IgD-negative memory B cell (primary cell): ENCODE results near the gene ZNF750. TPM values are rescaled to one million over a fixed set of nuclear protein-coding genes. Genes with fewer than 3 reads are reported as not detected.

Source experiments
- H3K27ac Mint-ChIP-seq, 3 donors: one replicate each; pipeline ENCODE4 v1.8.0; 2020 to 2022; ENCODE audit warnings: mild to moderate bottlenecking in 3 of 3, mixed read lengths in 3 of 3, moderate library complexity in 1 of 3
- H3K27me3 Mint-ChIP-seq: one replicate; pipeline ENCODE4 v1.8.0; 2021; ENCODE audit warnings: mixed read lengths
- H3K36me3 Mint-ChIP-seq: one replicate; pipeline ENCODE4 v1.8.0; 2020; ENCODE audit warnings: mild to moderate bottlenecking, mixed read lengths
- H3K4me1 Mint-ChIP-seq, 3 donors: one replicate each; pipeline ENCODE4 v1.8.0; 2020 to 2022; ENCODE audit warnings: mixed read lengths in 3 of 3, mild to moderate bottlenecking in 1 of 3
- H3K4me3 Mint-ChIP-seq, 4 donors: one replicate each; pipeline ENCODE4 v1.8.0; 2020 to 2022; ENCODE audit warnings: mild to moderate bottlenecking in 4 of 4, mixed read lengths in 4 of 4, moderate library complexity in 3 of 4
- H3K9me3 Mint-ChIP-seq, 3 donors: one replicate each; pipeline ENCODE4 v1.8.0; 2020 to 2021; ENCODE audit warnings: mixed read lengths in 3 of 3, mild to moderate bottlenecking in 1 of 3
- polyA plus RNA-seq: library from polyadenylated mRNA; unstranded; fragments of 300-500 nt; fragmentation: Illumina TruSeq; gene quantifications from one replicate; pipeline ENCODE4 v1.2.3, GENCODE V29; 2021

ZNF750 gene
- polyA plus RNA-seq, 1 donor from 2014 or later, result not detected

DNA sequence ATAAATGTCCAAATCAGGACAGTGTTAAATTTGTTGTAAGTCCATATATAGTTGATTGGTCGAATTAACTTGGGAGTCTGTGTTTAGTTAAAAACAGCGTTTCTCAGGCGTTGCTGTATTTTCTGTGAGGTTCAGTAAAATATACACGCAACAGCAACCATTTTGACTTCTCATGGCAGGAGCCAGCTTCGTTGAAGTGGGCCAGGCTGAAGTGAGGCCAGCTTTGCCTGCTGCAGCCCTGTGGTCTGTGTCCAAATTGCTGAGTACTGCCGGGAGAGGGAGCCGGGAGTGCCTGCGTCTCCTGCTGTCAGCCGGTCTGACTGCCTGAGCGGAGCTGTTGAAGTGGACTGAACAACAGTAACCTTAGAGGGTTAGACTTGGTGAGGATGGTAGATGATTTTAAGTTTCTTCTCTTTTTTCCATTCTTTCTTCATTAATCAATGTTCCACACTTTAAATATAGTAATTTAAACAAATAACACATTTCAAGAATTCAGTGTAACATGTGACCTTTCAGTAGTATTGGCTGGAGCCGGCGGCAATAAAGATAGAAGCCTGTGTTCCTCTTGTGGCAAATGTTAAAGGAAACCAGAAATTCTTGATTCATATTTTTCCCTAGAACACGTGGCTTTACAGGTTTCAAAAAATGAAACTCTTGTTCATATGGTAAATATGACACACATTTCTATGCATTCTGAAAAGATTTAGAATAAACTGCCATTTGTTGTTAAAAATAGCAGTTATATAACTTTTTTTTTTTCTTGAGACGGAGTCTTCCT lies 37.0 kb upstream of the ZNF750 start:
- no peaks in the 10 kb centered on the region for H3K9me3 Mint-ChIP-seq
- H3K27me3 Mint-ChIP-seq, result no peaks in the 10 kb centered on the region
- peaks cover 5% of the 10 kb centered on the region for H3K36me3 Mint-ChIP-seq
- H3K4me1 Mint-ChIP-seq, result peaks cover 13 to 17% (median 14%) of the 10 kb centered on the region in 3 donors
- no peak overlapping the region for H3K4me3 Mint-ChIP-seq
- no peak overlapping the region for H3K27ac Mint-ChIP-seq

- Mint-ChIP-seq H3K36me3 (peaks cover 5% of the 10 kb centered on the region), H3K27me3 (no peaks in the 10 kb centered on the region), H3K4me3 (no peak overlapping the region), H3K9me3 (no peaks in the 10 kb centered on the region), H3K27ac (no peak overlapping the region), H3K4me1 (peaks cover 15 to 19% (median 17%) of the 10 kb centered on the region in 3 donors)
Measured at GRCh38 chr17:82876149-82876548, 36.3 kb upstream of the ZNF750 start.

GRCh38 chr17:82875407-82875856 lies 35.6 kb upstream of the ZNF750 start:
- Mint-ChIP-seq H3K4me1 (peaks cover 22 to 25% (median 22%) of the 10 kb centered on the region in 3 donors), H3K4me3 (no peak overlapping the region), H3K9me3 (no peaks in the 10 kb centered on the region), H3K27me3 (peaks cover 3% of the 10 kb centered on the region), H3K36me3 (peaks cover 8% of the 10 kb centered on the region), H3K27ac (no peak overlapping the region)

- Mint-ChIP-seq H3K27me3 (peaks cover 7% of the 10 kb centered on the region), H3K9me3 (no peaks in the 10 kb centered on the region), H3K4me1 (peaks cover 25 to 29% (median 27%) of the 10 kb centered on the region in 3 donors), H3K4me3 (no peak overlapping the region), H3K27ac (peak overlapping the region in 2 of 3 donors; percentile 83 to 96), H3K36me3 (peaks cover 4% of the 10 kb centered on the region)
Measured at GRCh38 chr17:82874011-82874835, 34.4 kb upstream of the ZNF750 start.

DNA sequence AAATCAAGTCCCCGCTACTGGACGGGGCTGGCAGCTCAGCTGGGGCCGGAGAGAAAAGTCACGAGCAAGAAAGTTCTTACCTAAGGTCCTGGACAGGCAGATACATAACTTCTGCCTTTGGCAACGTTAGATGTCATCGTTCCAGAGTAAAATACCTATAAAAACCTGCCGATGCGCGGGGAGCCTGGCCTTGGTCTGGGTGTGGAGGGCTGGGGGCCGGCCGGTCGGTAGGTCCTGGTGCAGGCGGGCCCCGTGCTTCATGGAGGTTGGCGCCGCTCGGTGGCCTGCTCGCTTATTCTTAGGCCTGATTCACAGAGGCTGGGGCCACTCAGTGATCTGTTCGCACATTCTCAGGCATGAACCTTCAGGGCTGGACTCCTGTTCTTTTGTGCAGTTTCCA lies 33.7 kb upstream of the ZNF750 start:
- H3K4me3 Mint-ChIP-seq, result peak overlapping the region in 1 of 4 donors; percentile 52
- peaks cover 3% of the 10 kb centered on the region for H3K36me3 Mint-ChIP-seq
- H3K27me3 Mint-ChIP-seq, result peaks cover 7% of the 10 kb centered on the region
- H3K4me1 Mint-ChIP-seq, result peaks cover 26 to 32% (median 27%) of the 10 kb centered on the region in 3 donors
- no peaks in the 10 kb centered on the region for H3K9me3 Mint-ChIP-seq
- peak overlapping the region in 2 of 3 donors; percentile 83 to 96 for H3K27ac Mint-ChIP-seq

- Mint-ChIP-seq H3K9me3 (no peaks in the 10 kb centered on the region), H3K36me3 (peaks cover 3% of the 10 kb centered on the region), H3K27me3 (peaks cover 7% of the 10 kb centered on the region), H3K4me1 (peaks cover 26 to 32% (median 27%) of the 10 kb centered on the region in 3 donors), H3K4me3 (peak overlapping the region; percentile 34 to 63 (median 50)), H3K27ac (peak overlapping the region in 2 of 3 donors; percentile 83 to 96)
Measured at GRCh38 chr17:82872591-82873520, 33.0 kb upstream of the ZNF750 start.

- H3K27ac Mint-ChIP-seq, result peak overlapping the region in 2 of 3 donors; percentile 83 to 96
- H3K27me3 Mint-ChIP-seq, result peaks cover 7% of the 10 kb centered on the region
- H3K9me3 Mint-ChIP-seq, result no peaks in the 10 kb centered on the region
- peak overlapping the region; percentile 31 to 90 (median 42) for H3K4me3 Mint-ChIP-seq
- peaks cover 3% of the 10 kb centered on the region for H3K36me3 Mint-ChIP-seq
- H3K4me1 Mint-ChIP-seq, result peaks cover 26 to 32% (median 27%) of the 10 kb centered on the region in 3 donors
Measured at GRCh38 chr17:82871776-82872561, 32.1 kb upstream of the ZNF750 start.

GRCh38 chr17:82871056-82871775 lies 31.4 kb upstream of the ZNF750 start:
- Mint-ChIP-seq H3K27ac (peak overlapping the region; percentile 83 to 96 (median 84)), H3K36me3 (peaks cover 3% of the 10 kb centered on the region), H3K4me1 (peaks cover 27 to 32% (median 27%) of the 10 kb centered on the region in 3 donors), H3K4me3 (peak overlapping the region; percentile 54 to 90 (median 78)), H3K27me3 (peaks cover 7% of the 10 kb centered on the region), H3K9me3 (no peaks in the 10 kb centered on the region)

- Mint-ChIP-seq H3K27ac (peak overlapping the region; percentile 83 to 96 (median 84)), H3K4me3 (peak overlapping the region; percentile 54 to 90 (median 78)), H3K4me1 (peaks cover 32 to 38% (median 33%) of the 10 kb centered on the region in 3 donors), H3K27me3 (peaks cover 7% of the 10 kb centered on the region), H3K36me3 (peaks cover 3% of the 10 kb centered on the region), H3K9me3 (no peaks in the 10 kb centered on the region)
Measured at GRCh38 chr17:82870541-82870940, 30.7 kb upstream of the ZNF750 start.

DNA sequence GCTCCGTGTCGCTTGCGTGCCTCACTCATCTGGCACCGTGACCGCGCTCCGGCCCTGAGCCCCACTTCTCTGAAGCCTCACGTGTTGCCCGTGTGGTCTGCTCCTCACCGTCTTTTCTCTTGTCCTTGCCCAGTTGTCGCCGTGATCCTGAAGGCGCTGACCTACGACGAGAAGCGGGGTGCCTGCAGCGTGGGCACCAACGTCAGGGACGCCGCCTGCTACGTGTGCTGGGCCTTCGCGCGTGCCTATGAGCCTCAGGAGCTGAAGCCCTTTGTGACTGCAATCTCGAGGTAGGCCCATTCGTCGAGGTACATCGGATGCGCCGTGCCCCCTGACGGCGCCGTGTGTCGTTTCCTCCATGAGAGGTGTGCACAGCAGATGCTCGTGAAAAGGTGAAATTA lies 30.3 kb upstream of the ZNF750 start:
- Mint-ChIP-seq H3K9me3 (no peaks in the 10 kb centered on the region), H3K36me3 (peaks cover 3% of the 10 kb centered on the region), H3K27me3 (peaks cover 7% of the 10 kb centered on the region), H3K27ac (peak overlapping the region; percentile 83 to 96 (median 84)), H3K4me3 (peak overlapping the region in 2 of 4 donors; percentile 50 to 90), H3K4me1 (peaks cover 33 to 39% (median 34%) of the 10 kb centered on the region in 3 donors)

DNA sequence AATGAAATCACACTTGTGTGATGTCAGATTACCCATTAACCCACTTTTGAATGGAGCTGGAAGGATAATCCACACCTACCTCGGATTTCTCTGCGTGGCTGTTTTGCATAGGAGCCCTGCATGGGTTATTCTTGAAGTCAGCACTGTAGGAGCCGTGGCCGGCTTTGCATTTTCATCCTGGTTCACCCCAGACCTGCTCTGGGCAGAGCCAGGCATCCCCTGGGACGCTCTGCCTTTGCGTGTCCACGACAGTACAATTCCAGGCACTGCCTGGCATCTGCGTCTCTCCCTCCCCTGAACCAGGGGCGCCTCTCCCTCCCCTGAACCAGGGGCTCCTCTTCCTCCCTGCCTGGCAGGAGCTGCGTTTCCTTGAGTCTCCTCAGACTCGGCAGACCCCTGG lies 29.7 kb upstream of the ZNF750 start:
- Mint-ChIP-seq H3K27me3 (peaks cover 7% of the 10 kb centered on the region), H3K27ac (peak overlapping the region in 2 of 3 donors; percentile 63 to 83), H3K36me3 (peaks cover 3% of the 10 kb centered on the region), H3K4me1 (peaks cover 34 to 40% (median 34%) of the 10 kb centered on the region in 3 donors), H3K9me3 (no peaks in the 10 kb centered on the region), H3K4me3 (peak overlapping the region in 1 of 4 donors; percentile 50)

GRCh38 chr17:82868715-82869131 lies 28.9 kb upstream of the ZNF750 start:
- no peaks in the 10 kb centered on the region for H3K9me3 Mint-ChIP-seq
- H3K27me3 Mint-ChIP-seq, result peaks cover 7% of the 10 kb centered on the region
- H3K36me3 Mint-ChIP-seq, result peaks cover 3% of the 10 kb centered on the region
- H3K4me1 Mint-ChIP-seq, result peaks cover 42 to 48% (median 42%) of the 10 kb centered on the region in 3 donors
- H3K4me3 Mint-ChIP-seq, result peak overlapping the region in 1 of 4 donors; percentile 34
- peak overlapping the region in 1 of 3 donors; percentile 61 for H3K27ac Mint-ChIP-seq

DNA sequence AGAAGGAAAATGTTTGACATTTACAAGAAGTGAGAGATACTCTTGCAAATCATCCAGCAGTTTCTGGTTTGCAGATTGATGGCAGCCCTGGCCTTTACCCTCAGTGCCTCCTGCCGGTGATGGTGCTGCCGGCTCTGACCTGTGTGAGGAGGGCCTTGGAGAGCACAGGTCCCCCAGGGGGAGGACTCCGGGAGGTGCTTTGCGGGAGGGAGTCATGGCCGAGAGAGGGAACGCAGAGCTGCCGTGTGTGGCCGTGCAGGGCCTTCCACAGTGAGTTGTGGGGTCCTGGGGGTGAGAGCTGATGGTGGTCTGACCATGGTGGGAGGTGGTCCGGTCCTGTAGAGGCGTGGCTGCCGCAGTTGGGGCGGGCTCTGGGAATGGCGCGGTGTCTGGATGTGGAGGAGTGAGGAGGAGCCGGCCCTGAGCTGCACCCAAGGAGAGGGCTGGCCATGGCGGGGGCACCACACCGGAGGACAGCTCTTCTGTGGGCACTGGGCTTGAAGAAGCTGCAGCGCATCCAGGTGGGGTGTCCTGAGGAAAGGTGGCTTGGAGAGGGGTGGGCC lies 28.0 kb upstream of the ZNF750 start:
- Mint-ChIP-seq H3K36me3 (peaks cover 3% of the 10 kb centered on the region), H3K4me3 (no peak overlapping the region), H3K27me3 (peaks cover 7% of the 10 kb centered on the region), H3K9me3 (no peaks in the 10 kb centered on the region), H3K27ac (no peak overlapping the region), H3K4me1 (peaks cover 39 to 48% (median 40%) of the 10 kb centered on the region in 3 donors)
